GM19043 (cell line): ENCODE results near the gene NOTO.

Experiments
- ATAC-seq: cut with Tn5 transposase; IDR thresholded peaks from one replicate; pipeline ENCODE4 v1.9.1; 2021; ENCODE audit warnings: low read depth; ENCODE audit not compliant: unreplicated experiment

The NOTO gene

DNA sequence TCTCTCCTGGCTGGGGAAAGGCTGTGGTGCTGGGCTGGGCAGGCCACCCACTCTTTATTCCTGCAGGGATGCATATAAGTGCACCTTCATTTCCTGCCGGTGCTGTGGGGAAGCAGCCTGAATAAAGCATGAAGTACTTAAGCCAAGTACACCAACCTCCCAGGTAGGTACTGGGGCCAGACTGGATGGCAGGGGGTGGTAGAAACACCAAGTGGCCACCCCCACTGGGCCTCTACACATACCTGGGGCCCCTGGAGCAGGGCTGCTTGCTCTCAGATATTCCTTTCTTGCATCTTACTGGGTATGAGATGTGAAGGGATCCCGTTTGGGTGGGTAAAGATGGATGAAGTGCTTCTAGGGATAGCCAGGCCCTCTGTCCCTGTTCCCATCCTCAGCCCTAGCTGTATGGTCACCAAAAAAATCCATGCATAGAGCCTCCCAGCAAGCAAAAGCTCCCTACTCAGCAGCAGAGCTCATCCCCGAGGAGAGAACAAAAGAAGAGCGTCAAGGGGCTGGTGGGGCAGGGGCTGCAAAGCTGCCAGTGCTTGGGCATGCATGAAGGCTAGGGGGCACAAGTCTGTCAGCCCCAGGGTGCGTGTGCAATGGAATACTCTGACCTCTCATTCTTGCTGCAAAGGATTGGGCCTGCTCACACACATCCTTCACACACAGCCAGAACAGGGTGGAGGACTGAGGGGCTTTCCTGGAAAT lies 53.7 kb downstream of the NOTO start:
- no peak for ATAC-seq

DNA sequence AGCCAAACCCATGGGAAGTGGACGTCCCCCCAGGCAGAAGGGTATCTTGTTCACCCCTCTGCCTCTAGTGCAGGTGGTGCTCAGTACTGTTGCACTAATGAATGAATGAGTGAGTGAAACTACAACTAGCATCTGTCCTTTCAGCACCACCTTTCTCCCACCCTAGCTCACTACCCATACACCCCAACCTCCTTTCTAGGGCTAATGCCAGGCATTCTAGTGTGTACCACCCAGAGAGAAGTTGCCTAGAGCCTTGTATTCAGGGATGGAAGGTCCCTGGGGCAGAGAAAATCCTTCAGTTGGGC lies 54.2 kb downstream of the NOTO start:
- no peak for ATAC-seq

DNA sequence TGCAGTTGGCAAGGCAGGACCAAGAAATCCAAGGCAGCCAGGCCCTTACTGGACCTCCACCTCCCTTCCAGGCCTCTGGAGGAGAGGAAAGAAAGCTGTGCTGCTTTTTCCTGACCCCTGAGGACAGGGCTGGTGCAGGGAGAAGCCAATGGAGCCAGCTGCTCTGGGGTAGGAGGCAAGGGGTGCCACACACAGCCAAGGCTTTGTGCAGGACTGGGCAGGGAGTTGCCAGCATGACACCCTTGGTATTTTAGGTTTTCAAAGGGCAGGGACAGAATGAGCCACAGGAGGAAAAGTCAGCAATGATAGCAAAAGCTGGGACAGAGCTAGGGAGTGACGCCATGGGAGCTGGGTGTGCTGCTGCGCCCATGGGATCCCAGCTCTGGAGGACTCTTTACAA lies 54.6 kb downstream of the NOTO start:
- no peak for ATAC-seq

DNA sequence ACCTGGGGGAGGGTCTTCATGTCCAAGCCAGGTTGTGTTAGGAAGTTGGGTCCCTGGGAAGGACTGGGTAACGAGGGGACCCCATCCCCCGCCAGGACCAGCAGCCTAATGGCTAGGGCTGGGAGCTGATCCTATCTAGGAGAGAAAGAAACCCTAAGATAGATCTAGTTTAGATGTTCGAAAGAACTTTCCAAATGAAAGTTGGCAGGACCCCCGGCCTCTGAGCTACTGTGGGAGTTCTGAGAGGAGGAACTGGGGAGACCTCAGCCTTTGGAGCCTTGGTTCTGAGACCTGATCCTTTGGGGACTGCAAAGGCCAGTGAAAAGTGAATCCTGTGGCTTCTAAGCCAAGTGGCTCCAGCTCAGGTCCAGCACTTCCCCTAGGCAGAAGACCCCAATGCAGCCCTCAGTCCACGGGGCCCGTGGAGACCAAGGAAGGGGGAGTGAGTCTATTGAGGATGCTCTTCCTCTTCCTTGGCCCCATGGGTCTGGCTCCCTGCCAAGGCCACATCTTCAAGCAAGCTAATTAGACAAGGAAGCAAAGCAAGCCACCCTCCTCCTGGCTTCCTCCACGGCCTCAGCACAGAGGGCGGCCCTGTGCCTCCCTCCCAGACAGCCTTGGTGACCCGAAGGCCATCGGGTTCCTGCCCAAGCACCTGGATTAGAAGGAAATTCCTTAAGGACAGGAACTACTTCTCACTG lies 55.2 kb downstream of the NOTO start:
- no peak for ATAC-seq

DNA sequence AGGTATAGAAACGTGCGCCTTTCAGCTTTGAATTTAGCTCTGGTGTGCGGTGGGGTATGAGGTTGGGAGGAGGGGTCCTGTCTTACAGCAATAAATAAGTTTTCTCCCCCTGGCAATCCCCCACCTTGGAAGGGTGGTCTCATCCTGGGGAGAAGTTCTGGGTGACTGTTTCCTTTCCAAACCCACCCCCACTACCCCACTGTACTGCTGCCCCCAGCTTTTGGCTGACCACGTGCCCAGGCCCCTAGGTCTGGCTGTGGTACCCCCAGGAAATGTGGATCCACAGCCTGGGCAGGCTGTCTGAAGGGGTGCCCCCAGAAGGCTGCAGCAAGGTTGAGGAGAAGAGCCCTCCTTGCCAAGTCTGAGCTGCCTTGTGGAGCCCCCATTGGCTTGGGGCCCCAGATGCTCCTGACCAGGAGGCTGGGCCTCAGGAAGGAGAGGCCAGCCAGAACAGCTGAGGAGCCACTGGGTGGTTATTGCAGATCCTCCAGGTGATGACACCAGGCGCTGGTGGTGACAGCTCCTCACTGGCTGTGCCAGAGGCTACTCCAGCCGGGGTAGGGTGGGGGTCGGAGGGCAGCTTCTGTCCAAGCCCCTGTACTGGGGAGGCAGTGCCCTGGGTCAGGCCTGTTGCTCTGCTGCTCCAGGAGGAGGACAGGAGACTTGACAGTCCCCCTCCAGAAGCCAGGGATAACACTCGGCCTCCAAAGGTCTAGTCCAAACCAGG lies 56.0 kb downstream of the NOTO start:
- no peak for ATAC-seq

DNA sequence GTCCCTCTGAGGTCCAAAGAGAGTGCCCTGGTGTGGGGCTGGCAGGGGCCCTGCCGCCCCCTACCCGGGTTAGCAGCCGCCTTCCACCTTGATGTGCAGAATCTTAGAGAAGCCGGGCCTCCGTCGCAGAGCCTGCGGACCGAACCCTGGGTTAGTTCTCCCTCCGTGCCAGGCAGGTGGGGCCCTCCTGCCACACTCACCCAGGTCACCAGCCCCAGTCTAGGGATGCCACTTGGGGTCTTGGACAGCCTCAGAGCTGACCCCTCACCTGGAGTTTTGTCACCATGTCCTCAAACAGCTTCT lies 56.5 kb downstream of the NOTO start:
- ATAC-seq: no peak

DNA sequence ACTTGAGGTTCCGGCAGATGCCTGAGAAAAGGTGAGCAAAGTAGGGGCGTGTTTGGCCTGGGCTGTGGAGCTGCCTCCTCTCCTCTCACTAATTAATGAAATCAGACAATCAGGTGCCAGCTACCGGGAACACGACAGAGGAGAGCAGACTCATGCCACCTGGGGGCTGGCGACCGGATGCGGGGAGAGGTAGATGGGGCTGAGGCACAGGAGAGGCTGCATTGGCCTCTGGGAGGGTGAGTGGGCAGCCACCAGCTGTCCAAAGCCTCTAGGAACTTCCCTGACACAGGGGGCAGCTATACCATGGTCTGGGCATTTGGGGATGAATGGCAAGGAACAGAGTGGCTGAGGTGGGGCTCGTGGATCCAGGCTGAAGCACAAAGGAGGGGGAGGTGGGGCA lies 56.9 kb downstream of the NOTO start:
- ATAC-seq: no peak

DNA sequence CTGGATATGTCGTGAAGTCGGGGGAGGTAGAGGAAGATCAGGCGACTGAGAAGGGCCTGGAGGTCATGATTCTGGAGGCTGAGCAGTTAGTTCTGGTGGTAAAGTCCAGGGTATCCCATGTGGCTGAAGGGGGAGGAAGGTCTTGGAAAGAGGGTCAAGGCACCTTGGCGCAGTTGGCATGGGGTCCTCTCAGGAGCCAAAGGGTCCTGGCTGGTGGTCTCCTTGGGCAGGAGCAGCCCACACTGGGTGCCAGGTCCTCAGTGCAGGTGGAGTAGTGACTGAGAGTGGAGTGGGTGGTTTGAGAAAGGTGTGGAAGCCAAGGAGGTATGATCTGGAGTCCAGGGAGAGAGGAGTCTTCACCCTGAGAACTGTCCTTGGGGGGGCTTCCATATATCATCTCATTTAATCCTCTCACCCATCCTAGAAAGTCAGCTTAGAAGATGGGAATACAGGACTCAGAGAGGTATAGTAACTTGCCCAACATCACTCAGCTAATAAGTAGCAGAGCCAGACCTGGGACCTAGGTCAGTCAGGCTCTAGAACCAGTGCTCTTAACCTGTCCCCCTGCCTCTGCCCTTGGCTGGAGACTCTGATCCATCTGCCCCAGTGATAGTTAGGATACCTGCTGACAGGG lies 57.4 kb downstream of the NOTO start:
- ATAC-seq: no peak

DNA sequence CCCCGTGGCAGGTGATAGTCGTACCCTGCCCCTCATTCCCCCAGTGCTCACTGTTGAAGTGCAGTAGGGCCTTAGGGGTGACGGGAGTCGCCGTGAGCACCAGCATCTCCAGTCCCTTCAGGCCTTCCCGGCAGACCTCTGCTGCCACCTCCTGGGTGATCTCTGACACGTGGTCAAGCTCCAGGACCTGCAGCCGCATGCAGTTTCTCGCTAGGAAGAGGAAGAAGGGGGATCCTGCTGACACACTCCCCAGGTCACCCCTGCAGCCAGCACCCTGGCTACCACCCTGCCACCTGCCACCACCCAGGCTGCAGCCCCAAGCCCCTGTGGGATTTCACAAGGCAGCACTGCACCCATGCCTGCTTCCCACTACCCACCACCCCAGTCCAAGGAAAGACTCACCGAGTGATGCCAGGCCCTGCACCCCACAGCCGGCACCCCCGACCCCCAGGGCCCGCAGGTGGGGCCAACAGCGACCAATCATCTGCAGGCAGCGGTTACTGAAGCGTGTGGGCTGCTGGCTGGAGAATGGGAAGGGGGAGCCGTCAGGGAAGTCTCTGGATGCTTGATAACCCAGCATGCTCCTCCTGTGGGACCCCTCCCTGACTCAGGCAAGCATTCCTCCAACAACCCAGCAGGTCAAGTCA lies 58.1 kb downstream of the NOTO start:
- ATAC-seq: no peak
